Panc1 (cell line): ENCODE data around the gene ZFR2.
"Not testable (repeated sequence)": the region's sequence is repeated elsewhere in the genome, so short reads cannot be mapped to it uniquely, and the experiment has no call there.

Experiments
- CTCF ChIP-seq: fragments of 450-650 bp; IDR thresholded peaks from 2 replicates; pipeline ENCODE4 v1.5.1; 2017; ENCODE audit warnings: mild to moderate bottlenecking
- POLR2AphosphoS5 ChIP-seq: IDR thresholded peaks from 2 replicates; pipeline ENCODE4 v1.6.1; 2012; ENCODE audit warnings: mild to moderate bottlenecking, low read depth, low read length, moderate library complexity
- REST ChIP-seq, 2 experiments: IDR thresholded peaks; 2 replicates each; pipeline ENCODE4 v1.6.1; 2011 to 2012; ENCODE audit warnings: low read depth in 2 of 2, control low read depth in 1 of 2, low read length in 1 of 2, mild to moderate bottlenecking in 1 of 2, moderate library complexity in 1 of 2; ENCODE audit not compliant: insufficient read depth in 1 of 2
- SIN3A ChIP-seq: IDR thresholded peaks from 2 replicates; pipeline ENCODE4 v1.6.1; 2012; ENCODE audit warnings: low read depth, mild to moderate bottlenecking, low read length, moderate library complexity, borderline replicate concordance; ENCODE audit not compliant: insufficient read depth
- TCF7L2 ChIP-seq: IDR thresholded peaks from 2 replicates; pipeline ENCODE4 v1.6.1; 2011; ENCODE audit warnings: mild to moderate bottlenecking, low read depth, low read length, inconsistent platforms

GRCh38 chr19:3816148-3816547 lies 52.7 kb downstream of the ZFR2 start:
- not testable (repeated sequence) for TF ChIP-seq CTCF; POLR2AphosphoS5; REST (IDR thresholded peaks at IDR 0.05; ENCODE audit: insufficient read depth in 1 of 2, low read depth in 2 of 2, low read length in 1 of 2); TCF7L2; SIN3A
